Bronchial epithelial cell (primary cell): ENCODE measurements around the gene CDCA8. TPM values are rescaled to one million over a fixed set of nuclear protein-coding genes. Genes with fewer than 3 reads are reported as not detected.

ENCODE experiments used
- DNase-seq: peaks from one replicate; pipeline ENCODE4 v3.0.0-alpha.2; 2010; ENCODE audit warnings: low read depth
- FAIRE-seq: peaks from 2 replicates; lab custom pipeline; 2011; peaks lifted over from hg19 to GRCh38; lab: Jason Lieb, UNC
- H3K27me3 ChIP-seq: 2 replicates; pipeline ENCODE4 v1.5.1; 2011; ENCODE audit warnings: low read length; ENCODE audit not compliant: control insufficient read depth, insufficient read depth
- H3K36me3 ChIP-seq: 2 replicates; pipeline ENCODE4 v1.5.1; 2011; ENCODE audit warnings: low read length; ENCODE audit not compliant: control insufficient read depth, insufficient read depth
- H3K4me3 ChIP-seq: 2 replicates; pipeline ENCODE4 v1.5.1; 2011; ENCODE audit warnings: mild to moderate bottlenecking, low read depth, low read length, control low read depth
- CTCF ChIP-seq: IDR thresholded peaks from 2 replicates; pipeline ENCODE4 v1.5.1; 2011; ENCODE audit warnings: mild to moderate bottlenecking, moderate library complexity, low read length, control low read depth, inconsistent platforms; ENCODE audit not compliant: insufficient read depth, severe bottlenecking
- total RNA-seq: library from RNA; depleted of rRNA; stranded (reverse); fragments of >200 nt; gene quantifications from 2 replicates; pipeline ENCODE4 v1.2.1, GENCODE V29; 2014

Gene CDCA8
- total RNA-seq, 1 donor from 2014 or later: 0.26 TPM

GRCh38 chr1:37725851-37726613 is 33.7 kb downstream of the CDCA8 start:
- DNase-seq (no peak), FAIRE-seq (no peak)
- Histone ChIP-seq H3K4me3 (no peak overlapping the region), H3K36me3 (no peaks in the 10 kb centered on the region), H3K27me3 (peaks cover 4% of the 10 kb centered on the region)
- TF ChIP-seq CTCF: no peak

GRCh38 chr1:37726751-37727585 is 34.7 kb downstream of the CDCA8 start:
- no peak overlapping the region for H3K4me3 ChIP-seq
- DNase-seq: no peak
- no peaks in the 10 kb centered on the region for H3K36me3 ChIP-seq
- TF ChIP-seq CTCF: no peak
- peaks cover 4% of the 10 kb centered on the region for H3K27me3 ChIP-seq
- FAIRE-seq: peak; percentile 85

- Histone ChIP-seq H3K4me3 (no peak overlapping the region), H3K36me3 (no peaks in the 10 kb centered on the region), H3K27me3 (peaks cover 4% of the 10 kb centered on the region)
- TF ChIP-seq CTCF: no peak
- DNase-seq (no peak), FAIRE-seq (no peak)
These were observed 36.1 kb downstream of the CDCA8 start for GRCh38 chr1:37728416-37728815.

GRCh38 chr1:37730376-37730775 is 38.1 kb downstream of the CDCA8 start:
- Histone ChIP-seq H3K27me3 (peaks cover 4% of the 10 kb centered on the region), H3K4me3 (no peak overlapping the region), H3K36me3 (no peaks in the 10 kb centered on the region)
- DNase-seq (no peak), FAIRE-seq (no peak)
- no peak for TF ChIP-seq CTCF

- TF ChIP-seq CTCF: no peak
- DNase-seq (no peak), FAIRE-seq (no peak)
- H3K27me3 ChIP-seq: peaks cover 2% of the 10 kb centered on the region
- H3K4me3 ChIP-seq: no peak overlapping the region
- H3K36me3 ChIP-seq: no peaks in the 10 kb centered on the region
These were observed 39.1 kb downstream of the CDCA8 start for GRCh38 chr1:37731312-37732019.
